CD4-positive, alpha-beta T cell treated with Interleukin-6 for 4 hours (primary cell): ENCODE results near the gene CAMSAP1.

Experiments used
- DNase-seq: peaks from one replicate; pipeline ENCODE4 v3.0.0-alpha.2; 2020; ENCODE audit warnings: mixed read lengths

Gene CAMSAP1

DNA sequence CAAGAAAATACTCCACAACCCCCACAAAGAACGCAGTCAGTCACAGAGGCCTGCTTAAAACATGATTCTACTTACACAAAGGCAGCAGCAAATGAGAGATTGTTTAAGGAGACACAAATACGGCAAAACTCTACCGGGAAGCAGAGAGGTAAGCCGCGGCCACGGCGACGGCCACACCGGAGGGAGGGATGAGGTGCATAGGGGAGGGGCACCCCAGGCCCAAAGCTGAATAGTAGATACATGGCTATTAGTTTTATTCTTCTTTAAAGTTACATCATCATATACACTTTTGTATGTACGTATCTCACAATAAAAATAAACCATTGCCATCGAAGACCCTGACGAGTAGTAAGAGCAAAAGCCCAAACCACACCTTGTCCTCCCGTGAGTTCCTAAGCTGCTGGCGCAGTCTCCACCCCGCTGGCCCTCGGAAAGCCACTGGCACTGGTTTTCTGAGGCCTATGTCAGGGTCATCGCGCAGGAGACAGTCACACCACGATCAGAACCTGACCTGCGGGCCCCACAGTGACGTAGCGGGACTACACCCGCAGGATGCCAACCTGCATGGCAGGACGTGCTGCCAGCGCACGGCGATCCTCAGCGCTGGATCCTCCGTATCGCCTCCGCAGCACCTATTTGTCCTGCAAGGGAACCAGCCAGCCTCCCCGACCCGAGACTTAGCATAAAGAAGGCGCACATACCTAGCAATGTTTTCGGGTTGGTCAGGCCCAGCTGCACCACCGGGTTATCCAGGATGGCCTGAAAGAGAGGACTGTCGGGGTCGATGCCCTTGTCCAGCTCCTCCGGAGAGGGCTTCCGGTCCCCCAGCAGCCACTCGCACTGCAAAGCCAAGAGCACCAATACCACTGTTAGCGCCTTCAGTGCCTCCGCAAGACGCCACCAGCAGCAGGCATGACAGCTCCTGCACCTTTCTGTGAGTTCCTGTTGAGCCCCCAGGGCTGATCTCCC lies 30.5 kb upstream of the CAMSAP1 start:
- no peak for DNase-seq

DNA sequence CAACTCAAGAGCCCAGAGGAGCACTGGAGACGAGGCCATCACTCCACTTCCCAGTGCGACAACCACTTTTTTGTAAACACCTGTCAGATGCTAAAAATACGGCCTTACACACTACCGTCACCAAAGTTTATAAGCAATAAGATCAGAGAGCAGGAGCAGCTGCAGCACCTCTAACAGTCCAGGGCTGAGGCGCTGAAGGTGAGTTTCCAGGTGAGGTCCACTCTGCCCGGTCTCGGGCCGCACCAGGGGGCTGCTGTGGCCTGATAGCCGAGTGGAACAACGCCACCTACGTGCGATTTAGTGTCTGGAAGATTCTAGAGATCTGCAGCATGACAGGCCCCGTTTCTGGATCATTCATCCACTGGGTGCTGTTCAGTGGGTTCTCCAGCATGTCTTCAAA lies 25.8 kb upstream of the CAMSAP1 start:
- DNase-seq, result no peak

DNA sequence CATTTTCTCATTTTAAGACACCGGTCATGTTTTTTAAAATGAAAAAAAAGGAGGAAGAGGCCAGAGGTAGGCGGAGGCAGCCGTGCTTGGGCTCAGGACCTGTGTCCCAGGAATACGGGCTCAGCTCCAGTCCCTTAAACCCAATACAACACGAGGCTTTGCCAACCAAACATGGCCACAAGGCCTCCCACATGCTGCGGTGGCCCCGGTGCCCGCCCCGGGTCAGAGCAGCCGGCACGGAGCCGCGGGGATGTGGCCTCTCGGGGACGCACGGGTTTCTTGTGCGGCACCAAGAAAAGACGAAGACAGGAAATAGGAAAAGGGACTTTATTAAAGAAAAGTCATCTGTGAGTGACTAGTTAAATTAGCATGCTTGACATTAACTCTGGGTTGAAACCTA lies 25.3 kb upstream of the CAMSAP1 start:
- no peak for DNase-seq

DNA sequence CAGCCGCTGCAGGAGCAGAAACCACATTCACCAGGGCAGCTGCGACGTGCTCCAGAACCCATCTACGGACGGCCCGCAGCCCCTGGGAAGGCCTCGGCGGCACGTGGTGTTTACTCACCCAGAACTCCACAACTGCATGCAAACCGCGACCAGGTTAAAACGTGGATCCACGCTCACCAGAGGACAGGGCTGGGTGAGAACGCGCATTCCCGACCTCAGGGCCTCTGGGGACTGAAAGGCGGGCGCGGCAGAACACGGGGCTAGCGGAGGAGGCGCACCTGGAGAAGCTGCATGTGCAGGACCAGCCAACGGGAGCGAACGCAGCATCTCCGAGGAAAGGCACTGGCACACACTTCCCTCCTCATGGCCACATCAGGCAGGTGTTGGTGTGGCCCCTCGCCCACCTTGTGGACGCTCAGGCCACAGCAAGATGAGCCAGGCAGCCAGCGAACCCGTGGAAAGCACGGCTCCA lies 24.0 kb upstream of the CAMSAP1 start:
- DNase-seq, result no peak

DNA sequence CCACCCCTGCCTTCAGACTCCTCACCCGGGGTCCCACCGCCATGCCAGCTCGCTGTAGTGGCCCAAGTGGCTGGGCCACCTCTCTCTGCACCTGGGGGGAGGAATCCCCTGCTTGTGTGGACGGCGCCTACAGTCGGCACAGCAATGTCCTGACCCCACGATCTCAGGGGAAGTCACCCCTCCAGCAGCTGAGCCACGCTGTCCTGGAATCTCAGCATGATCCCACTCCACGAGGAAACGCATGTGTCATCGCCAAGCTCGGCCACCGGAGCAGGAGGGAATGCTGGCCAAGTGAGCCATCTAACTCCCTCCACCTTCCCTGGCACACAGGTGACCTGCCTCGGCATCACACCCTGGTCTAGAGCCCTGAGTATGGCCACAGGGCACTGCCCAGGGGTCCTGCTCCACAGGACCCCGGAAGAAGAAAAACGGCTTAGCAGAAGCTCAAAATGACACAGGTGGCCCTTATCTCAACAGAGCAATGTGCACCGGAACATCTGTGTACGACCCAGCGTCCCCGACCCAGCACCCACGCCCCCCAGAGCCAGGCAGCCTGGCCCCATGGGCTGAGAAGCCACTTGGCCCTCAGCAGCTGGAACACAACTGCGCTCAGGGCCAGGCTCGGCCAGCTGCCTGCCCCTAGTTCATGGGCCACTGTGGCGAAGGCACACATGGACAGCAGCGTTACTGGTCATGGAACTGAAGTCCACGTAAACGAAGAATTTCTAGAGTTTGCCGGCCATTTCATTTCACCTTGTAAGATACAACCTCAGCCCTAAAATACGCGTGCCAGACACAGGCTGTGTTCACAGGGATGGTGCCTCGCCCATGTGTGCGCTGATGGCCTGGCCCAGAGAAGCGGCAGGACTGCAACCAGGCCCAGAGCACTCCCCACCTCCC lies 23.4 kb upstream of the CAMSAP1 start:
- DNase-seq, result no peak

DNA sequence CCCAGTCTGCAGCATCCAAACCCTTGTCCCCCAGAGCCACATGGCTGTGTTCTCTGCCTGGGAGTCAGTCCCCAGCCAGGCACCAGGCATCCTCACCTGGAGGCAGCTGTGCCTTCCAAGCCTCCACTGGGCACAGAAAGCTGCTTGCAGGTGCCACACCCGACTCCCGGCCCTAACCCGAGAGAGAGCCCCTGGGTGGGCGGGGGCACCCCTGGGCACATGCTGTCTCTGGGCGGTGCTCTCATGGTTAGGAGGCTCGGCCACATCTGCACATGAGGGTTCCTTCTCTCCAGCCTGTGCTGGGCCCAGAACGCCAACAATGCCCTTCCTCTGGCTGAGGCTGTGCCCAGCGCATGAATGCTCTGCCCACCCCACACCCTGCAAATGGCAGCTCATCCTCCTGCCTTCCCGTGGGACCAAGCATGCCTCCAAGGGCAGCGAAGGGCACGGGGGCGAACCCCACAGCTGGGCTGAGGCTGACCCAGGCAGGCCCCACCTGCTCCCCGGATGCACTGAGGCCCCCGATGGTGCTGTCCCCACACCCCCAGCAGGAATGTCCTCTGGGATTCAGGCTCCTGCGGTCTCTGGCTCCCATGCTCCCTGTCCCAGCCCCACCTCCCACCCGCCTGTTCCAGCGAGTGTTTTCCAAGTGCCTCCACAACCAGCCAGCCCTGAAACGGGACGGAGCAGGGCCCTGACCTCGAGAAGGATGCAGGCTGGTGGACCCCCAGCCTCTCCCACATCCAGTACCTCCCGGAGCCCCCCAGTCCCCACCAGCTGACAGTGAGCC lies 22.5 kb upstream of the CAMSAP1 start:
- no peak for DNase-seq

DNA sequence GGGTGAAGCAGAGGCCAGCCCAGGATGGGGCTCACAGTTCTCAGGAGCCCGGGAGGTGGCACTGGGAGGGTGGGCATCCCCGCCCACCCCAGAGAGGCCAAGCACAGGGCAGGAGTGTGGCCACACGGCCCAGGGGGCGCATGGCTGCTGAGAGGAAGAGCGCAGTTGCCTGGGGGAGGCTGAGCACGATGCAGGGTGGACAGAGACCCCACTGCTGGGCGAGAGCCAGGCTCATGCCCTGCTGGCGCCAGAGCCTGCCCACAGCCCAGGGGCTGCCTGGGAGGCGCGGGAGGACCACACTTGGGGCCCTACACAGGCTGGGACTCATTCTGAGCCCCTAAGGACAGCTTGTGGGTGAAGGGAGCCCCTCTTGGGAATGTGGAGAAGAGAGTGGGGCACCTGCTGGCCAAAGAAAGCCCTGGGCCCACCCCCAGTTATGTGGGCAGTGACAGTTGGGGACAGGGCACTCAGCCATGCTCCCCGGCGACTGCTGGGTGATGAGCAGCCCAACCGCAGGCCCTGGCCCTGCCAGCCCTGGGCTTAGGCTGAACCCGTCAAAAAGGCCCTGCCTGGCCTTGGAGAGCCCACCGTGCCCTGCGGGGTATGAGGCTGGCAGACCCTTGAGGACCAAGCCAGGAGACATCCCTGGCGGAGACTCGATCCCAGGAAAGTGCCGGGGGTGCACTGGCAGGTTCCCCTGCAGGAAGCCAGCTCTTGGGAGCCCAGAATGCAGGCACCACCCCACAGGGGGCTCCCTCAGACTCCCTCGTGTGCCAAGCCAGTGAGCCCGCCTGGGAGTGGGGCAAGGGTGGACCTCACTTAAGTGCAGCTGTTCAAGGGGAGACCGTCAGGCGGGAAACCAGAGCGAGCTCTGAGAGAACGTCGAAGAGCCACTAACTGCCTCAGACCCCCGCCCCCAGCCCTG lies 21.6 kb upstream of the CAMSAP1 start:
- DNase-seq, result no peak

DNA sequence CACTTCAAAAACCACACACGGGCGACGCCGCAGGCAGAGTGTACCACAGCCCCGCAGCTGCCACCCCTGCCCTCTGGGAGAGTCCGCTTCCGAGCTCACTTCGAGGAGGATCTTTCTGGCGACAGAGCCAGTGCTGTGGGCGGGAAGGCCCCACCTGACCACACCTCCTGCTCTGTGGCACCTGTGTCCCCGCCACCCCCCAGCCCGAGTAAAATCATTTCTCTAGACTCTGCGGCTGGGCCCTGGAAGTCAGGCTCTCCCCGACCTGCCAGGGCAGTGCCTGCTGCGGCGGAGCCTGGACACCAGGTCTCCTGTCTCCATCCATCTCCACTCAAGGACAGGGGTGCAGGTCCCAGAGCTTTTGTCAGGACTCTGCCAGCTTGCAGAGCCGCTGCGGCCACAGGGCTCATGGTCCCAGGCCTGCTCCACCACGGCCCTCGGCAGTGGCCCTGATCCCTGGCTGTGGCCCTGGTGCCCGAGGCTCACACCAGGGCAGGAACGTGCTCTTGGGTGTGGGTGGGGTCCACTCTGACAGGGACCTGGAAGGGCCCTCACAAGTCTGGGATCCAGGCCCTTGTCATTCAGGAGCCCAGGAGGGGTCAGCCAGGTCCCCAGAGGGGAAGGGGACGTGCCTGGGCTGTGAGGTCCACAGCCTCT lies 20.9 kb upstream of the CAMSAP1 start:
- DNase-seq, result no peak

DNA sequence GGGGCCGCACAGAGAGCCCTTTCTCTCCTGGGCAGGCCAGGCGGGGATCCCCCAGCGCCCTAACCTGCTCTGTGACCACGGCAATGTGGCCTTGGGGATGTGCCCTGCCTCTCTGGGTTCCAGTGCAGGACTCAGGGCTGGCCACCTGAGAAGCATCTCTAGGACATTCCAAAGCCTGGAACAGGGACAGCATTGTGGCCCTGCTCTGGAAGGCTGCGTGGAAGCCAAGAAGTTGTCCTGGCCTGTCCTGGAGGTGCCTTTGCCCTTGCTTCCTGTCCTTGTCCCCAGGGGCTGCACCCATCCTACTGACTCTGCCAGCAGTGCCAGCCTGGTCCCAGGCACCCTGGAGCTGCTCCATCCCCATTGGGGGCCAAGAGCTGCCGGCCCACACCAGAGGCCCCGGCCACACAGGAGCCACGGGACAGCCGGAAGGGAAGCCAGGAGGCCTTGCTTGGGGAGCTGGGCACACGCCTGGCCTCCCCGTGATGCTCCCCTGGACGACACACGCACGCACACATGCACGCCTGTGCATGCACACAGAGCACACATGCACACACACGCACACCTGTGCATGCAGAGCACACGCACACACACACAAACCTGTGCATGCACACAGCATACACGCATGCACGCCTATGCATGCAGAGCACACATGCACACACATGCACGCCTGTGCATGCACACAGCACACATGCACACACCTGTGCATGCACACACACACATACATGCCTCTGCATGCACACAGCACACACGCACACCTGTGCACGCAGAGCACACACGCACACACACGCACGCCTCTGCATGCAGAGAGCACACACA lies 20.1 kb upstream of the CAMSAP1 start:
- DNase-seq, result no peak

DNA sequence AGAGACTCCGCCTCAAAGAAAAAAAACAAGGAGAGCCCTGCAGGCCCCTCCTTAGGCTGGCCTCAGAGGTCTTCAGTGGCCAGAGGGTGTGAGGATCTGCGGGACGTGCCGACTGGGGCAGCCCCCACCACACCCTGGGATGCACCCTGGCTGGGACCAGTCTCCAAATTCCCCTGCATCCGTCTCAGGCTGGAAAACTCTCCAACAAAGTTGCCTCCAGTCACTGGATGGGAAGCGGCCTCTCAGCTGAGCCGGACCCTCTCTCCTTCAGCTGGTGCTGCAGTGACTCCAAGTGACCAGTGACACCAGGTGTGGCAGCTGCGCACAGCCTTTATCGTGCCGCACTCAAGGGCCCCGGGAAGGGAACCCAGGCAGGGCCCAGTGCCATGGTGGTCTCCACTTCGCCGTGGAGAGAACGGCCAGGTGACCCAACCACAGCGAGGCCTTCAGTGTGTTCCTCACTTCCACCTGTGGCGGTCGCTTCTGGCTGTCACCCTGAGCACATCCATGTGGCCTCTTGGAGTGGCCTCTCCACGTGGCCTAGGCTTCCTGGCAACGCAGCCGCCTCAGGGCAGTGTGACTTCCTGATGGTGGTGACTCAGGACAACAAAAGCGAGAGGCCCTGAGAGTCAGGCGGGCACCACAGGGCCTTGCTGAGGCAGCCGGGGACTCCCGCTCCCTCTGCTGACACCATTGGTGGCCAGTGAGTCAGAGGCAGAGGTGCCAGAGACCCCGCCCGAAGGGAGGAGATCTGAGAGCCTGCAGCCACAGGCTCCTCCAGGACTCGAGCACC lies 19.3 kb upstream of the CAMSAP1 start:
- peak; percentile 45 for DNase-seq

DNA sequence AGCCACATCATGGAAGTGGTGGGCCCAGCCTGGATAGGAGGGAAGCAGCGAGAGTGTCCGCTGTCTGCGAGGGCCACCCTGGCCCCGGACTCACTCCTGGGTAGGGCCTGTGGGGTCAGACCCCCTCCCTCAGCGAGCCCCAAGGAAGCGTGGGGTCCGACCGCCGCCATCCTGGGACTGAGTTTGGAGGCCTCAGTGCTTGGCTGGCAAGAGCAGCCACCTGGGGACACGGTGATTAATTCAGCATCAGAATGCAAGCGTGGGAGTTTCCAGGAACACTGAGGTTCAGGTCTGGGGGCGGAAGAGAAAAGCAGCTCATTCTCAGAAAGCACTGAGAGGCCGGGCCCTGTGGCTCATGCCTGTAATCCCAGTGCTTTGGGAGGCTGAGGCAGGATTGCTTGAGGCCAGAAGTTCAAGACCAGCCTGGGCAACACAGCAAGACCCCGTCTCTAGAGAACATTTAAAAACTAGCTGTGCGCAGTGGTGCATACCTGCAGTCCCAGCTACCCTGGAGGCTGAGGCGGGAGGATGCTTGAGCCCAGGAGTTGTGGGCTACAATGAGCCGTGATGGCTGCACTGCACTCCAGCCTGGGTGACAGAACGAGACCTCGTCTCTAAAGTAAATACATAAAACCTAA lies 18.3 kb upstream of the CAMSAP1 start:
- DNase-seq, result no peak

DNA sequence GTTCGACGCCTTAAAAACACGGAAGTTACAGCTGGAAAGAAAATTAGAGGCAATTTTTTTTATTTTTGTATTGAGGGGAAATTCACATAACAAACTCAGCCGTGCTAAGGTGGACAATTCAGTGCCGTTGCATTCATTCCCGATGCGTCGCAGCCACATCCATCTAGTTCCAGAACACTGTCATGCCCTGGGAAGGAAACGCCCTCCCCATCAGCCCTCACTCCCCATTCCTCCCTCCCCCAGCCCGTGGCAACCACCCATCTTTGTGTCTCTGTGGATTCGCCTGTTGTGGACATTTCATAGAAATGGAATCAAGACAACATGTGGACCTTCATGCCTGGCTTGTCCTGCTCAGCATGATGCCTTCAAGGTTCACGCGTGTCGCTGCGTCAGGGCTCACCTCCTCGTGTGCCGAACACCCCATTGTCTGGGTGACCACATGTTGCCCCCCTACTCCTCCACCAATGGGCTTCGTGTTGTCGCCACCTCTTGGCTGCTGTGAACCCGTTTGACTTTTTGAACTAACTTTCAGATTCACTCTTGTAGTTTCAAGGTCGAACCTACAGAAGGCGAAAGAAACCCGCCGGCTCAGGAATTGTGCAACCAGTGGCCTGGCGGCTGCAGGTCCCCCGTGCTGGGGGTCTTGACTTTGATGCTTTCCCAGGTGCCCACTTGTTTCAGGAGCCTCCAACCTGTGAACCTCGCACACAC lies 17.4 kb upstream of the CAMSAP1 start:
- DNase-seq, result peak; percentile 20

DNA sequence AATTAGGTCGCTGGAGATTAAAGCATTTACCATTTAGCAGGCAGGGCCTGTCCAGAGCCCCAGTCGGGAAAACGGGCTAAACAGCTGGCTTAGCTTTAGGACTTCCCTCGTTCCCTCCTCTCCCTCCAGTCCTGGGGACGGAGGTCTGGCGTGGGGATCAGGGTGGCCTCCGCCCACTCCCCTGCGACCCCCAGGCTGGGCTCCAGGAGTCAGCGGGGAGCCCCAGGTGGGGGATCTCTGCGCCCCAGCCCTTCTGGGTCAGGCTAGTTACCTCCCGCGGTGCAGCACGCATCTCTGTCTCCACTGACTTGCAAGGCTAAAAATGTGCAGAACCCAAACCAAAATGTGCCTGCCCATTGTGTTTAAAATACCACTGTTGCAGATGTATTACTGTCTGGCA lies 16.2 kb upstream of the CAMSAP1 start:
- DNase-seq, result no peak

DNA sequence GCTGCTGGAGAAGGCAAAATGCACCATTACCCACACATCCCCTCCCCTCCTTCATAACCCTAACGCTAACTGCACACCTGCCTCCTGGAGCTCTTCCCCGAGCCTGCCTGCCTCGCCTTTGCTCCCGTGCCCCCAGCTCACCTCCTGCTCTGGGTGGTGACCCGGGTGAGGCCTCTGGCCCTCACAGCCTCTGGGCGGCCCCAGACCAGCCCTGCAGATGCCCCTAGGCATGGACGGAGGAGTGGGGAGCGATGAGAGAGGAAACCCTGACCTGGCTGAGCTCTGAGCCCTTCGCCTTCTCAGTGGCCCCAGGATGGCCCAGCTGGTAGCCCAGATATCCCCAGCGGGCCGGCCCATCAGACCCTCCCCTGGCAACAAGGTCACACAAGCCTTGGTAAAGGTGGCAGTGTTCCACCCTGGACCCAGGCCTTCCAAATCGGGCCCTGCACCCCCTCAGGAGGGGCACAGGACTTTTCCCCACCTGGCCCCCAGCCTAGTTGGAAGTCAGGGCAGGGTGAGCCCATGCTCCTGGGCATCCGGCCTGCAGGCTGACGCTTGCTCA lies 14.5 kb upstream of the CAMSAP1 start:
- no peak for DNase-seq

DNA sequence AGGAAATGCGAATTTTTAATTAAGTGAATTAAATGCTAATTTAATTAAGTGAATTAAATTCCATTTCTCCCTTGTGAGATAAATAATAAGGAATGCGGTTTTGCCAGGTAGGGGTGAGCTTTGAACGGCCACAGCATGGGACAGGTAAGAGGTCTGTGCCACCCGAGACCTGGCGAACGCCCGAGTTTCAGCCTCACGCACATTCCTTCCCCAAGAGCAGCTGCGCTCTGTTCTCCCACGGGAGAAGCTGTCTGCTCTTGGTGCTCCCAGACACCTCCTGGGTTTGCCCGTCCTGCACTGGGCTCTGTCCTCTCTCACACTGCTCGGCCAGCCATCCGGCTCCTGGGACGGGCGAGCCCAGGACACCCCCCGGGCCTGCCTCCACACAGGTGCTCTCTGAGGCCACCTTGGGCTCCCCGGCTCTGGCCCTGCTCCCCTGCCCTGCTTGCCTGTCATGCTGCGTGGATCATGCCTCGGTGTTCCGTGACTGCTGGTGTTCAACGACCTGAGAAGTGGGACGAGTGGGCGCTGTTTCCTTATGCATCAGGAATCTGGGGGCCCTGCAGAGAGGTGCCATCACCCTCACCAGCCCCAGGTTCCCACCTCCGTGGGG lies 13.7 kb upstream of the CAMSAP1 start:
- DNase-seq, result no peak

DNA sequence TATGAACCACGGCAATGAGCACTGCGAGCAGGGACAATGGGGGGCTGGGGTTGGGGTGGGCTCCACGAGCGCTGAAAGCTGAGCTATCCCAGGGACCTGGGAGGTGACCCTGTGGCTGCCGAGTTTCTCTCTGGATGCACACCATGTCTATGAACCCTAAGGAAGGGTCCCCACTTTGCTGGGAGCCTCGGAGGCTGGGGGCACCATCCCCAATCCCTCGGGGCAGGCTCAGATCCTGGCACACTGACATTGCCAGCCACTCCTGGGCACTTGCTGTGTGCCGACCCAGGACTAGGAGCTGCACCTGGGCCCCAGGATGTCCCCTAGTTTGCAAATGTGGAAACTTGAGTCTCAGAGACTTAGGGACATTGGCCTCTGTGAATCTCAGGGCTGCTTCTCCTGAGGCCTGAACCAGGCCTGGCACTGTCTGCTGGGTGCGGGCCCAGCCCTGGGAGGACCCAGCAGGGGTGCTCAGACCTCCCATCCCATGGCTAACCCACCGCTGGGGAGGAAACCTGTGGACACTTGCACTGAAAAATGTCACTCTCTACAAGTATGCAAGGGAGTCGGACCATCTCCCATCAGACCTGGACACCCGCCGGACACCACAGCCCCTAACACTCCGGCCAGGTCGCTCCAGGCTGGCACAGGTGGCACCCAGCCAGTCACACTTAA lies 13.0 kb upstream of the CAMSAP1 start:
- DNase-seq, result no peak
